HCT116 (cell line): ENCODE measurements around the gene ITFG1. TPM values are rescaled to one million over a fixed set of nuclear protein-coding genes. Genes with fewer than 3 reads are reported as not detected.

Experiments used
- EGR1 ChIP-seq: IDR thresholded peaks from 2 replicates; pipeline ENCODE4 v1.6.1; 2012; ENCODE audit warnings: low read depth
- JUND ChIP-seq: IDR thresholded peaks from 2 replicates; pipeline ENCODE4 v1.6.1; 2012
- YY1 ChIP-seq: IDR thresholded peaks from 2 replicates; pipeline ENCODE4 v1.6.1; 2011; ENCODE audit warnings: low read length, low read depth, moderate library complexity, mild to moderate bottlenecking; ENCODE audit not compliant: insufficient replicate concordance; ENCODE audit errors: extremely low read depth
- total RNA-seq: library from RNA; stranded (reverse); gene quantifications from one replicate; pipeline ENCODE4 v1.2.1, GENCODE V29; 2021; ENCODE audit not compliant: unreplicated experiment
- TF ChIP-seq, protein P1 (sequence below): IDR thresholded peaks from 2 replicates; pipeline ENCODE4 v1.6.1; 2012; ENCODE audit warnings: low read depth

The ITFG1 gene
- total RNA-seq, 1 experiment from 2014 or later, result 24.9 TPM

DNA sequence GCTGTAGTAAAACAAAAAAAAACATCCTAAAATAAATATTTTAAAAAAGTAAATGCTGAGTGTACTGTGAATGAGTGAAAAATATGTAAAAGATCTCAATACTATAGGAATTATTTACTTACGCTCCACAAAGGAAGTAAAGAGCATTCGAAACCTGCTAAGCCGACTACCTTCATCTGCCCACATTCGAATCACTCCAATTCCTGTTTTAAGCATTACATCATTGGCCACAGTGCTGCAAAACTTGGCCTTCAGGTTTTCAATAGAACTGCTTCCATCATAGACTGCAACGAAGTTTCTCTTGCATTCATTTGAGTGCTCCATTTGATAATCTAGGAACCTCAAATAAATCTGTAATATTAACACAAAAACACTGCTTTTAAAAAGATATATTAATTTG is 351.5 kb downstream of the ITFG1 start (continued):
- no peak for TF ChIP-seq JUND
- no peak for TF ChIP-seq YY1
- no peak for TF ChIP-seq EGR1
- TF ChIP-seq, protein P1, sequence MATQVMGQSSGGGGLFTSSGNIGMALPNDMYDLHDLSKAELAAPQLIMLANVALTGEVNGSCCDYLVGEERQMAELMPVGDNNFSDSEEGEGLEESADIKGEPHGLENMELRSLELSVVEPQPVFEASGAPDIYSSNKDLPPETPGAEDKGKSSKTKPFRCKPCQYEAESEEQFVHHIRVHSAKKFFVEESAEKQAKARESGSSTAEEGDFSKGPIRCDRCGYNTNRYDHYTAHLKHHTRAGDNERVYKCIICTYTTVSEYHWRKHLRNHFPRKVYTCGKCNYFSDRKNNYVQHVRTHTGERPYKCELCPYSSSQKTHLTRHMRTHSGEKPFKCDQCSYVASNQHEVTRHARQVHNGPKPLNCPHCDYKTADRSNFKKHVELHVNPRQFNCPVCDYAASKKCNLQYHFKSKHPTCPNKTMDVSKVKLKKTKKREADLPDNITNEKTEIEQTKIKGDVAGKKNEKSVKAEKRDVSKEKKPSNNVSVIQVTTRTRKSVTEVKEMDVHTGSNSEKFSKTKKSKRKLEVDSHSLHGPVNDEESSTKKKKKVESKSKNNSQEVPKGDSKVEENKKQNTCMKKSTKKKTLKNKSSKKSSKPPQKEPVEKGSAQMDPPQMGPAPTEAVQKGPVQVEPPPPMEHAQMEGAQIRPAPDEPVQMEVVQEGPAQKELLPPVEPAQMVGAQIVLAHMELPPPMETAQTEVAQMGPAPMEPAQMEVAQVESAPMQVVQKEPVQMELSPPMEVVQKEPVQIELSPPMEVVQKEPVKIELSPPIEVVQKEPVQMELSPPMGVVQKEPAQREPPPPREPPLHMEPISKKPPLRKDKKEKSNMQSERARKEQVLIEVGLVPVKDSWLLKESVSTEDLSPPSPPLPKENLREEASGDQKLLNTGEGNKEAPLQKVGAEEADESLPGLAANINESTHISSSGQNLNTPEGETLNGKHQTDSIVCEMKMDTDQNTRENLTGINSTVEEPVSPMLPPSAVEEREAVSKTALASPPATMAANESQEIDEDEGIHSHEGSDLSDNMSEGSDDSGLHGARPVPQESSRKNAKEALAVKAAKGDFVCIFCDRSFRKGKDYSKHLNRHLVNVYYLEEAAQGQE, result no peak

Other genes starting within 250 kb of the ITFG1 start
- gene PHKB, start 268 bp upstream of the ITFG1 start, total RNA-seq, result 30.5 TPM